ENCODE results near the gene WDR76.
"Not testable (repeated sequence)": the region's sequence is repeated elsewhere in the genome, so short reads cannot be mapped to it uniquely, and the experiment has no call there.

WDR76 gene

GRCh38 chr15:43826508-43827341 is at the start of gene WDR76:
Gene WDR76 (plus strand): TSS chr15:43827002. CDS start chr15:43827033, 31 bp downstream.
- peak; percentile 90 for DNase-seq (ENCODE audit: low spot score)

GRCh38 chr15:43777267-43777914 is 49.4 kb upstream of the WDR76 start:
- DNase-seq (ENCODE audit: low spot score) = peak; percentile 84

- DNase-seq (ENCODE audit: low spot score) = no peak
Measured at GRCh38 chr15:43779016-43779415, 47.8 kb upstream of the WDR76 start.

- DNase-seq (ENCODE audit: low spot score) = no peak
Measured at GRCh38 chr15:43789409-43789808, 37.4 kb upstream of the WDR76 start.

- peak; percentile 100 for DNase-seq (ENCODE audit: low spot score)
Measured at GRCh38 chr15:43791993-43792760, 34.6 kb upstream of the WDR76 start, which contains the start of gene SERF2. Gene SERF2 (plus strand): TSS chr15:43792320. CDS start chr15:43792377, 57 bp downstream.

GRCh38 chr15:43792761-43793476 is 33.9 kb upstream of the WDR76 start:
- peak; percentile 33 for DNase-seq (ENCODE audit: low spot score)

GRCh38 chr15:43793647-43794046 is 33.2 kb upstream of the WDR76 start:
- no peak for DNase-seq (ENCODE audit: low spot score)

- DNase-seq (ENCODE audit: low spot score) = no peak
Measured at GRCh38 chr15:43794269-43795037, 32.3 kb upstream of the WDR76 start.

GRCh38 chr15:43795197-43795596 is 31.6 kb upstream of the WDR76 start:
- no peak for DNase-seq (ENCODE audit: low spot score)

- DNase-seq (ENCODE audit: low spot score) = no peak
Measured at GRCh38 chr15:43795997-43796396, 30.8 kb upstream of the WDR76 start.

GRCh38 chr15:43796566-43796965 is 30.2 kb upstream of the WDR76 start:
- no peak for DNase-seq (ENCODE audit: low spot score)

- DNase-seq (ENCODE audit: low spot score) = no peak
Measured at GRCh38 chr15:43799209-43799944, 27.4 kb upstream of the WDR76 start.

- no peak for DNase-seq (ENCODE audit: low spot score)
Measured at GRCh38 chr15:43799945-43800285, 26.9 kb upstream of the WDR76 start, which contains the start of gene SERINC4. Gene SERINC4 (minus strand): TSS chr15:43800220. CDS start chr15:43799986, 234 bp downstream.

GRCh38 chr15:43800286-43801141 is 26.3 kb upstream of the WDR76 start, which contains the start of gene HYPK:
Gene HYPK (plus strand): TSS chr15:43800599. CDS start chr15:43800623, 24 bp downstream.
- peak; percentile 92 for DNase-seq (ENCODE audit: low spot score)

GRCh38 chr15:43802676-43803075 is 24.1 kb upstream of the WDR76 start:
- not testable (repeated sequence) for DNase-seq (ENCODE audit: low spot score)

- no peak for DNase-seq (ENCODE audit: low spot score)
Measured at GRCh38 chr15:43808435-43808950, 18.3 kb upstream of the WDR76 start.

GRCh38 chr15:43808960-43809678 is 17.7 kb upstream of the WDR76 start:
- no peak for DNase-seq (ENCODE audit: low spot score)

GRCh38 chr15:43815064-43815463 is 11.7 kb upstream of the WDR76 start:
- DNase-seq (ENCODE audit: low spot score) = not testable (repeated sequence)

Measured in activated CD4-positive, alpha-beta T cell treated with anti-CD3 and anti-CD28 coated beads, Interleukin-2, Interleukin-4, amounts not matched to agents 100 ng/mL and 50 ng/mL, durations not matched to agents 16 hours and 8 hours (primary cell).